ENCODE results near the gene IL17RE.

DNA sequence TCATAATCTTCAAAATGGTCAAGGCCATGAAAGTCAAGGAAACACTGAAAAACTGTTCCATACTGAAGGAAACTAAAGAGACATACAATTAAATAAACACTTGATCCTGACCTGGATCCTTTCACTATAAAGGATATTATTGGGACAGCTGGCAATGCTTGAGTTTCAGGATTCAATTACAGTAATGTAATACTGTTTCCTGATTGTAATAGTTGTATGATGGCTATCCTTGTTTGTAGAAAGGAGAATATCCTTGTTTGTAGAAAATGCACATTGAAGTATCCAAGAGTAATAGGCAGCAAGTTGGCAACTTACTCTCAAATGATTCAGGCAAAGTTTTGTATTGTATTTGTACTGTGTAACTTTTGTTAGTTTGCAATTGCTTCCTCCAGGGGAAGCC is 27.2 kb upstream of the IL17RE start:
- TF ChIP-seq, protein P1, sequence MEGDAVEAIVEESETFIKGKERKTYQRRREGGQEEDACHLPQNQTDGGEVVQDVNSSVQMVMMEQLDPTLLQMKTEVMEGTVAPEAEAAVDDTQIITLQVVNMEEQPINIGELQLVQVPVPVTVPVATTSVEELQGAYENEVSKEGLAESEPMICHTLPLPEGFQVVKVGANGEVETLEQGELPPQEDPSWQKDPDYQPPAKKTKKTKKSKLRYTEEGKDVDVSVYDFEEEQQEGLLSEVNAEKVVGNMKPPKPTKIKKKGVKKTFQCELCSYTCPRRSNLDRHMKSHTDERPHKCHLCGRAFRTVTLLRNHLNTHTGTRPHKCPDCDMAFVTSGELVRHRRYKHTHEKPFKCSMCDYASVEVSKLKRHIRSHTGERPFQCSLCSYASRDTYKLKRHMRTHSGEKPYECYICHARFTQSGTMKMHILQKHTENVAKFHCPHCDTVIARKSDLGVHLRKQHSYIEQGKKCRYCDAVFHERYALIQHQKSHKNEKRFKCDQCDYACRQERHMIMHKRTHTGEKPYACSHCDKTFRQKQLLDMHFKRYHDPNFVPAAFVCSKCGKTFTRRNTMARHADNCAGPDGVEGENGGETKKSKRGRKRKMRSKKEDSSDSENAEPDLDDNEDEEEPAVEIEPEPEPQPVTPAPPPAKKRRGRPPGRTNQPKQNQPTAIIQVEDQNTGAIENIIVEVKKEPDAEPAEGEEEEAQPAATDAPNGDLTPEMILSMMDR (conservative IDR thresholded peaks at IDR 0.05; ENCODE audit: low read depth, low read length): no peak
- TF ChIP-seq EZH2 (IDR thresholded peaks at IDR 0.05; ENCODE audit: borderline replicate concordance, low read depth, low read length, poor library complexity, severe bottlenecking): no peak
